A549 (cell line): ENCODE results near the gene EDN2. TPM values are rescaled to one million over a fixed set of nuclear protein-coding genes. Genes with fewer than 3 reads are reported as not detected.
A peak's percentile ranks its signal among the peaks of the same experiment; 100 is the strongest.

Experiments used
- BHLHE40 ChIP-seq: IDR thresholded peaks from 2 replicates; pipeline ENCODE4 v1.6.1; 2012; ENCODE audit warnings: low read depth, low read length, inconsistent platforms
- CBX2 ChIP-seq: fragments of 200-600 bp; sonication (generic); IDR thresholded peaks from 2 replicates; pipeline ENCODE4 v1.6.1; 2016; ENCODE audit warnings: low read depth, mild to moderate bottlenecking, borderline replicate concordance
- CBX8 ChIP-seq: fragments of 200-600 bp; sonication (generic); IDR thresholded peaks from 2 replicates; pipeline ENCODE4 v1.6.1; 2016
- CEBPB ChIP-seq, 2 experiments: fragments of >200 bp in 1 of 2; sonication (Bioruptor Twin) in 1 of 2; formaldehyde crosslinking in 1 of 2; IDR thresholded peaks; 2 replicates each; pipeline ENCODE4 v1.6.1; 2012 to 2016
- CHD2 ChIP-seq: fragments of 150-350 bp; IDR thresholded peaks from 2 replicates; pipeline ENCODE4 v1.6.1; 2014; ENCODE audit warnings: low read length; ENCODE audit not compliant: partially characterized antibody
- CTCF ChIP-seq: fragments of >200 bp; sonication (Bioruptor Twin); formaldehyde crosslinking; IDR thresholded peaks from 3 replicates; pipeline ENCODE4 v1.5.1; 2016
- E2F6 ChIP-seq: IDR thresholded peaks from 2 replicates; pipeline ENCODE4 v1.6.1; 2012; ENCODE audit warnings: low read depth, borderline replicate concordance
- FOSL2 ChIP-seq, 2 experiments: fragments of 450-650 bp in 1 of 2; fragments of >200 bp in 1 of 2; sonication (Bioruptor Twin) in 1 of 2; formaldehyde crosslinking; IDR thresholded peaks; 2 replicates each; pipeline versions ENCODE4 v1.5.0 to v1.6.1; 2016 to 2020; ENCODE audit warnings: mild to moderate bottlenecking in 1 of 2, moderate library complexity in 1 of 2
- FOXS1 ChIP-seq: fragments of 250-450 bp; sonication (Bioruptor Pico); IDR thresholded peaks from 2 replicates; pipeline ENCODE4 v1.5.0; 2020; ENCODE audit warnings: mild to moderate bottlenecking, moderate library complexity
- GATA3 ChIP-seq: IDR thresholded peaks from 2 replicates; pipeline ENCODE4 v1.6.1; 2012; ENCODE audit warnings: borderline replicate concordance
- HDAC2 ChIP-seq: fragments of 200-600 bp; sonication (generic); IDR thresholded peaks from 2 replicates; pipeline ENCODE4 v1.6.1; 2016
- HOXA7 ChIP-seq: fragments of 250-450 bp; sonication (Bioruptor Pico); IDR thresholded peaks from 2 replicates; pipeline ENCODE4 v1.5.0; 2020; ENCODE audit warnings: mild to moderate bottlenecking, moderate library complexity
- HOXB13 ChIP-seq: fragments of 250-450 bp; sonication (Bioruptor Pico); IDR thresholded peaks from 2 replicates; pipeline ENCODE4 v1.5.0; 2020; ENCODE audit warnings: low read depth, mild to moderate bottlenecking, moderate library complexity
- HOXB5 ChIP-seq: fragments of 250-450 bp; sonication (Bioruptor Pico); IDR thresholded peaks from 2 replicates; pipeline ENCODE4 v1.5.0; 2020; ENCODE audit warnings: mild to moderate bottlenecking, moderate library complexity
- JUN ChIP-seq, 2 experiments: fragments of >200 bp; sonication (Bioruptor Twin); formaldehyde crosslinking; IDR thresholded peaks; 2 replicates in 1 of 2; 3 replicates in 1 of 2; pipeline ENCODE4 v1.6.1; 2016 to 2017
- KDM1A ChIP-seq: fragments of 200-600 bp; sonication (generic); IDR thresholded peaks from 2 replicates; pipeline ENCODE4 v1.6.1; 2016; ENCODE audit warnings: low read depth, mild to moderate bottlenecking
- MAFK ChIP-seq: fragments of 450-650 bp; IDR thresholded peaks from 2 replicates; pipeline ENCODE4 v1.6.1; 2014; ENCODE audit not compliant: partially characterized antibody
- MYC ChIP-seq: IDR thresholded peaks from 2 replicates; pipeline ENCODE4 v1.6.1; 2012; ENCODE audit warnings: mild to moderate bottlenecking, inconsistent platforms, low read length, improper control_type of control experiment, borderline replicate concordance
- NR3C1 ChIP-seq: fragments of >200 bp; sonication (Bioruptor Twin); formaldehyde crosslinking; IDR thresholded peaks from 3 replicates; pipeline ENCODE4 v1.6.1; 2017
- PHF8 ChIP-seq: fragments of 200-600 bp; sonication (generic); IDR thresholded peaks from 2 replicates; pipeline ENCODE4 v1.6.1; 2016; ENCODE audit warnings: low read depth, mild to moderate bottlenecking, antibody characterized with exemption, moderate library complexity, borderline replicate concordance
- POLR2AphosphoS2 ChIP-seq: conservative IDR thresholded peaks from 2 replicates; pipeline ENCODE4 v1.6.1; 2012; ENCODE audit warnings: low read length, improper control_type of control experiment, inconsistent platforms
- RCOR1 ChIP-seq: fragments of 150-350 bp; IDR thresholded peaks from 2 replicates; pipeline ENCODE4 v1.6.1; 2014; ENCODE audit warnings: antibody characterized with exemption, low read length, low read depth
- REST ChIP-seq: fragments of 200-600 bp; sonication (generic); IDR thresholded peaks from 2 replicates; pipeline ENCODE4 v1.6.1; 2016; ENCODE audit warnings: antibody characterized with exemption, mild to moderate bottlenecking, moderate library complexity
- RNF2 ChIP-seq: fragments of 200-600 bp; sonication (generic); IDR thresholded peaks from 2 replicates; pipeline ENCODE4 v1.6.1; 2016; ENCODE audit warnings: low read depth, mild to moderate bottlenecking, antibody characterized with exemption, moderate library complexity, borderline replicate concordance
- USF2 ChIP-seq: fragments of 450-650 bp; IDR thresholded peaks from 2 replicates; pipeline ENCODE4 v1.6.1; 2014; ENCODE audit warnings: antibody characterized with exemption
- ZC3H11A ChIP-seq: fragments of 450-650 bp; IDR thresholded peaks from 2 replicates; pipeline ENCODE4 v1.6.1; 2014; ENCODE audit warnings: antibody characterized with exemption, mild to moderate bottlenecking
- ZFP36 ChIP-seq: fragments of 450-650 bp; IDR thresholded peaks from 2 replicates; pipeline ENCODE4 v1.6.1; 2014; ENCODE audit warnings: borderline replicate concordance; ENCODE audit not compliant: partially characterized antibody
- ZNF302 ChIP-seq: fragments of 250-450 bp; sonication (Bioruptor Pico); IDR thresholded peaks from 2 replicates; pipeline ENCODE4 v1.9.0; 2021; ENCODE audit warnings: inconsistent platforms, mild to moderate bottlenecking, moderate library complexity
- polyA plus RNA-seq, 4 experiments: library from polyadenylated mRNA; depleted of rRNA in 3 of 4; stranded (reverse); fragments of >200 nt; fragmentation: RNase III in 1 of 4; extraction: RNeasy Plus Mini Kit Qiagen cat#74134 plus additional on column Dnase treatment in 1 of 4; gene quantifications; 2 replicates in 3 of 4; 3 replicates in 1 of 4; pipeline ENCODE4 v1.2.3, GENCODE V29; 2011 to 2017
- TF ChIP-seq, protein P1 (sequence below): fragments of 250-450 bp; sonication (Bioruptor Pico); IDR thresholded peaks from 2 replicates; pipeline ENCODE4 v1.5.0; 2021; ENCODE audit warnings: mild to moderate bottlenecking, moderate library complexity, borderline replicate concordance
- TF ChIP-seq, protein P2 (sequence below): fragments of 150-350 bp; IDR thresholded peaks from 2 replicates; pipeline ENCODE4 v1.6.1; 2014; ENCODE audit warnings: low read depth, mild to moderate bottlenecking, low read length

EDN2 gene
- polyA plus RNA-seq, 2 of the 4 experiments (the other 2 are of a cell fraction) = 1.2 to 3.2 TPM

GRCh38 chr1:41496080-41497055, 11.9 kb upstream of the EDN2 start (continued):
- no peak for TF ChIP-seq ZFP36
- no peak for TF ChIP-seq ZNF302 (CRISPR knock-in tag)
- no peak for TF ChIP-seq RCOR1
- TF ChIP-seq HOXA7 (CRISPR knock-in tag) = no peak
- no peak for TF ChIP-seq REST
- 0 out of 2 replicates have a peak, but pooled peaks have one; percentile 35 for TF ChIP-seq MYC
- no peak for TF ChIP-seq USF2
- TF ChIP-seq JUN (IDR thresholded peaks at IDR 0.05) = peak in 1 of 2 experiments; percentile 67; a peak in 3 of 5 replicates
- no peak for TF ChIP-seq CBX2
- TF ChIP-seq GATA3 = peak; percentile 37; the same call in 1 of the 2 replicates
- TF ChIP-seq BHLHE40 = peak; percentile 76
- no peak for TF ChIP-seq CEBPB (IDR thresholded peaks at IDR 0.05)
- TF ChIP-seq POLR2AphosphoS2 = no peak
- no peak for TF ChIP-seq NR3C1
- no peak for TF ChIP-seq ZC3H11A
- TF ChIP-seq HDAC2 = no peak
- TF ChIP-seq CTCF = no peak
- no peak; the same call in 1 of the 2 replicates for TF ChIP-seq HOXB5
- peak; percentile 70 for TF ChIP-seq FOSL2 (IDR thresholded peaks at IDR 0.05)
- peak; percentile 92 for TF ChIP-seq FOSL2 (CRISPR knock-in tag; IDR thresholded peaks at IDR 0.05)
- 0 out of 2 replicates have a peak, but pooled peaks have one; percentile 17 for TF ChIP-seq PHF8
- TF ChIP-seq, protein P1, sequence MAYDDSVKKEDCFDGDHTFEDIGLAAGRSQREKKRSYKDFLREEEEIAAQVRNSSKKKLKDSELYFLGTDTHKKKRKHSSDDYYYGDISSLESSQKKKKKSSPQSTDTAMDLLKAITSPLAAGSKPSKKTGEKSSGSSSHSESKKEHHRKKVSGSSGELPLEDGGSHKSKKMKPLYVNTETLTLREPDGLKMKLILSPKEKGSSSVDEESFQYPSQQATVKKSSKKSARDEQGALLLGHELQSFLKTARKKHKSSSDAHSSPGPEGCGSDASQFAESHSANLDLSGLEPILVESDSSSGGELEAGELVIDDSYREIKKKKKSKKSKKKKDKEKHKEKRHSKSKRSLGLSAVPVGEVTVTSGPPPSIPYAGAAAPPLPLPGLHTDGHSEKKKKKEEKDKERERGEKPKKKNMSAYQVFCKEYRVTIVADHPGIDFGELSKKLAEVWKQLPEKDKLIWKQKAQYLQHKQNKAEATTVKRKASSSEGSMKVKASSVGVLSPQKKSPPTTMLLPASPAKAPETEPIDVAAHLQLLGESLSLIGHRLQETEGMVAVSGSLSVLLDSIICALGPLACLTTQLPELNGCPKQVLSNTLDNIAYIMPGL (CRISPR knock-in tag) = no peak
- TF ChIP-seq CBX8 = no peak
- no peak for TF ChIP-seq CHD2
- TF ChIP-seq KDM1A = no peak
- TF ChIP-seq HOXB13 = 0 out of 2 replicates have a peak, but pooled peaks have one; percentile 61
- no peak for TF ChIP-seq MAFK
- peak; percentile 78 for TF ChIP-seq E2F6
- TF ChIP-seq FOXS1 (CRISPR knock-in tag) = 0 out of 2 replicates have a peak, but pooled peaks have one; percentile 44
- TF ChIP-seq, protein P2, sequence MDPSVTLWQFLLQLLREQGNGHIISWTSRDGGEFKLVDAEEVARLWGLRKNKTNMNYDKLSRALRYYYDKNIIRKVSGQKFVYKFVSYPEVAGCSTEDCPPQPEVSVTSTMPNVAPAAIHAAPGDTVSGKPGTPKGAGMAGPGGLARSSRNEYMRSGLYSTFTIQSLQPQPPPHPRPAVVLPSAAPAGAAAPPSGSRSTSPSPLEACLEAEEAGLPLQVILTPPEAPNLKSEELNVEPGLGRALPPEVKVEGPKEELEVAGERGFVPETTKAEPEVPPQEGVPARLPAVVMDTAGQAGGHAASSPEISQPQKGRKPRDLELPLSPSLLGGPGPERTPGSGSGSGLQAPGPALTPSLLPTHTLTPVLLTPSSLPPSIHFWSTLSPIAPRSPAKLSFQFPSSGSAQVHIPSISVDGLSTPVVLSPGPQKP = no peak
- TF ChIP-seq RNF2 = no peak
